Osteocyte (in vitro differentiated cells): Measurements from ENCODE around the gene TP53BP1. TPM values are rescaled to one million over a fixed set of nuclear protein-coding genes. Genes with fewer than 3 reads are reported as not detected.
A peak's percentile ranks its signal among the peaks of the same experiment; 100 is the strongest.

ENCODE experiments used
- DNase-seq: peaks from one replicate; pipeline ENCODE4 v3.0.0; 2021; ENCODE audit warnings: mixed read lengths; ENCODE audit not compliant: unreplicated experiment; ENCODE audit errors: extremely low spot score
- H3K27ac Mint-ChIP-seq: one replicate; pipeline ENCODE4 v1.8.0; 2021; ENCODE audit warnings: mild to moderate bottlenecking, mixed read lengths; ENCODE audit not compliant: unreplicated experiment
- H3K27me3 Mint-ChIP-seq: one replicate; pipeline ENCODE4 v1.8.0; 2021; ENCODE audit warnings: mixed read lengths; ENCODE audit not compliant: unreplicated experiment
- H3K36me3 Mint-ChIP-seq: one replicate; pipeline ENCODE4 v1.8.0; 2021; ENCODE audit warnings: mixed read lengths; ENCODE audit not compliant: unreplicated experiment
- H3K4me1 Mint-ChIP-seq: one replicate; pipeline ENCODE4 v1.8.0; 2021; ENCODE audit warnings: mixed read lengths; ENCODE audit not compliant: unreplicated experiment
- H3K4me3 Mint-ChIP-seq: one replicate; pipeline ENCODE4 v1.8.0; 2021; ENCODE audit warnings: mild to moderate bottlenecking, moderate library complexity, mixed read lengths; ENCODE audit not compliant: unreplicated experiment
- H3K9me3 Mint-ChIP-seq: one replicate; pipeline ENCODE4 v1.8.0; 2021; ENCODE audit warnings: mixed read lengths; ENCODE audit not compliant: unreplicated experiment
- total RNA-seq: library from RNA; stranded (reverse); gene quantifications from 2 replicates; pipeline ENCODE4 v1.2.1, GENCODE V29; 2021
- TF ChIP-seq, protein P1 (sequence below): fragments of 200-600 bp; sonication (generic); IDR thresholded peaks from 2 replicates; pipeline ENCODE4 v1.5.0; 2021; ENCODE audit warnings: antibody characterized with exemption, mild to moderate bottlenecking, moderate library complexity

TP53BP1 gene
- total RNA-seq, 1 donor from 2014 or later = 61.2 TPM

DNA sequence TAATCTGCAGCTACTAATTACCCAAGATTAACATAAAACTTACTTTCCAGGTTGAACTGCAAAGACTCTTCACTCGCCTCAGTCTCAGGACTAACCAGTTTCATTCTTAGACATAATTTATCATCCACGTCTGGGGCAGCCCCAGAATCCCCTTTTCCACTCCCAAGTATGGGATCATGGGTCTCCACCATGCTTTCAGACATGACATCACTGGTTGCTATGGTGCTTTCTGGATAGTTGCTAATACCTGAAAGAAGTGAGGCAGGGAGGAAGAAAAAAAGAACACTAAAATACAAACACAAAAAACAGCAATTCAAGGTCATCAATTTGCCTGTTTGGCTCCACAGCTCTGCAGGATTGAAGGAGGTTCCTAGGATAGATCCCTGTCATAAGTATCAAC lies 46.6 kb downstream of the TP53BP1 start:
- Mint-ChIP-seq H3K27me3 (no peaks in the 10 kb centered on the region), H3K4me3 (no peak overlapping the region), H3K27ac (no peak overlapping the region), H3K36me3 (peaks cover 17% of the 10 kb centered on the region), H3K4me1 (peaks cover 1% of the 10 kb centered on the region), H3K9me3 (no peaks in the 10 kb centered on the region)
- TF ChIP-seq, protein P1, sequence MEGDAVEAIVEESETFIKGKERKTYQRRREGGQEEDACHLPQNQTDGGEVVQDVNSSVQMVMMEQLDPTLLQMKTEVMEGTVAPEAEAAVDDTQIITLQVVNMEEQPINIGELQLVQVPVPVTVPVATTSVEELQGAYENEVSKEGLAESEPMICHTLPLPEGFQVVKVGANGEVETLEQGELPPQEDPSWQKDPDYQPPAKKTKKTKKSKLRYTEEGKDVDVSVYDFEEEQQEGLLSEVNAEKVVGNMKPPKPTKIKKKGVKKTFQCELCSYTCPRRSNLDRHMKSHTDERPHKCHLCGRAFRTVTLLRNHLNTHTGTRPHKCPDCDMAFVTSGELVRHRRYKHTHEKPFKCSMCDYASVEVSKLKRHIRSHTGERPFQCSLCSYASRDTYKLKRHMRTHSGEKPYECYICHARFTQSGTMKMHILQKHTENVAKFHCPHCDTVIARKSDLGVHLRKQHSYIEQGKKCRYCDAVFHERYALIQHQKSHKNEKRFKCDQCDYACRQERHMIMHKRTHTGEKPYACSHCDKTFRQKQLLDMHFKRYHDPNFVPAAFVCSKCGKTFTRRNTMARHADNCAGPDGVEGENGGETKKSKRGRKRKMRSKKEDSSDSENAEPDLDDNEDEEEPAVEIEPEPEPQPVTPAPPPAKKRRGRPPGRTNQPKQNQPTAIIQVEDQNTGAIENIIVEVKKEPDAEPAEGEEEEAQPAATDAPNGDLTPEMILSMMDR = no peak
- no peak for DNase-seq

DNA sequence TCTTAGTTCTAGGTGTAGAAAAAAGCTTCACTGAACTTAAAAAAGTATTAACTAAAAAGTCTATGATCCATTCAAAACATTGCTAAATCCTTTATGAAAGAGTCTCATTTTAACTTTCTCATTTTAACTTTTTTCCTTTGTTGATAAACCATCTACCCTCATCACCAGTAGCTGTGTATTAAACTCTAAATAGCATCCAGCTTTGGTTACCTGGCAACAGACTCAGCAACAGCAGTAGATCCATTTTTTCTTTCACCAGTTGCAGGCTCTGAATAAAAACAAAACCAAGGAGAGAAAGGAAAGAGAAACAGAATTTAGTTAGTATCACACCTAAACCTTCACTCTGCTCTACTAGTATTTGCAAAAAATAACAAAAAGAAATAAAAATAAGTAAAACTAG lies 51.6 kb downstream of the TP53BP1 start:
- H3K9me3 Mint-ChIP-seq = no peaks in the 10 kb centered on the region
- H3K27me3 Mint-ChIP-seq = no peaks in the 10 kb centered on the region
- TF ChIP-seq, protein P1 = no peak
- peaks cover 11% of the 10 kb centered on the region for H3K4me1 Mint-ChIP-seq
- H3K36me3 Mint-ChIP-seq = peaks cover 19% of the 10 kb centered on the region
- H3K4me3 Mint-ChIP-seq = no peak overlapping the region
- peak overlapping the region; percentile 98 for H3K27ac Mint-ChIP-seq
- DNase-seq = no peak

DNA sequence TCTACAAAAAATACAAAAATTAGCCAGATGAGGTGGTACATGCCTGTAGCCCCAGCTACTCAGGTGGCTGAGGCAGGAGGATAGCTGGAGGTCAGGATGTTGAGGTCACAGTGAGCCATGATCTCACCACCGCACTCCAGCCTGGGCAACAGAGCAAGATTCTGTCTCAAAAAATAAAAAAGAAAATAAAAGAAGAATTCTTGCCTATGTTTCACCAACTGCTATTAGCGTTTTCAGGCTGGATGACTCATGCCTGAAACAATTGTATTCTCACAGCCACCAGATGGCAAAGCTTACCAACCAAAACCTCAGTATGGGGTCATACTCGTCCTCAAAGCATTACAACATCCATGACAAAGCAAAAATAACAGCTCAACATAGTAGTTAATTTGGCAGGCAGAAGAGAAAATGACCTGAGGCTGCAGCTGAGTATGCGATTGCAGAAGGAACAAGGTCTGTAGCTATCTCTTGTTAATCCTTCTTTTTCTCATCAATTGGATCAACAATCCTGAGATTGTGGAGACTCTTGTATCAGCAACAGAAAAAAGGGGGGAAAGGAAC lies 52.2 kb downstream of the TP53BP1 start:
- peaks cover 11% of the 10 kb centered on the region for H3K4me1 Mint-ChIP-seq
- peaks cover 18% of the 10 kb centered on the region for H3K36me3 Mint-ChIP-seq
- H3K27ac Mint-ChIP-seq = peak overlapping the region; percentile 98
- no peaks in the 10 kb centered on the region for H3K9me3 Mint-ChIP-seq
- H3K4me3 Mint-ChIP-seq = no peak overlapping the region
- DNase-seq = no peak
- no peaks in the 10 kb centered on the region for H3K27me3 Mint-ChIP-seq
- TF ChIP-seq, protein P1 = peak; percentile 70

DNA sequence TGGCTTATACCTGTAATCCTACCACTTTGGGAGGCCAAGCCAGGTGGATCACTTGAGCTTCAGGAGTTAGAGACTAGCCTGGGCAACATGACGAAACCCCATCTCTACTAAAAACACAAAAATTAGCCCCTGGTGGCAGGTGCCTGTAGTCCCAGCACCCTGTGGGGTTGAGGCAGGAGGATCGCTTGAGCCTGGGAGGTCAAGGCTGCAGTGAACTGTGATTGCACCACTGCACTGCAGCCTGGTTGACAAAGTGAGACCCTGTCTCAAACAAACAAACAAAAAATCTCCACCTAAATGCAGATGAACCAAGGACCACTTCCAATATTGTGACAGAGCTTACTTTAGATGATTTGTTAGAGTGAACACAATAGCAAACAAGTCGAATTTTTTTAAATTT lies 53.7 kb downstream of the TP53BP1 start:
- H3K4me3 Mint-ChIP-seq = no peak overlapping the region
- no peaks in the 10 kb centered on the region for H3K27me3 Mint-ChIP-seq
- TF ChIP-seq, protein P1 = no peak
- no peak overlapping the region for H3K27ac Mint-ChIP-seq
- no peaks in the 10 kb centered on the region for H3K9me3 Mint-ChIP-seq
- no peak for DNase-seq
- peaks cover 11% of the 10 kb centered on the region for H3K4me1 Mint-ChIP-seq
- peaks cover 13% of the 10 kb centered on the region for H3K36me3 Mint-ChIP-seq

DNA sequence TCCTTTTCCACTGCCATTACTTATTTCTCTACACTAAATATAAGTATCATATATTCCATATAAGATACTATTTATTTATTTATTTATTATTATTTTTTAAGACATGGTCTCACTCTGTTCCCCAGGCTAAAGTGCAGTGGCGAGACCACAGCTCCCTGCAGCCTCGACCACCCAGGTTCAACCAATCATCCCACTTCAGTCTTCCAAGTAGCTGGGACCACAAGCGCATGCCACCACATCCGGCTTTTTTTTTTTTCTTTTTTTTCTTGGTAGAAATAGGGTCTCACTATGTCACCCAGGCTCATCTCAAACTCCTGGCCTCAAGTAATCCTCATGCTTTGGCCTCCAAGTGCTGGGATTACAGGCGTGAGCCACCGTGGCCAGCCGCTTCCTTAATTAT lies 56.6 kb downstream of the TP53BP1 start:
- H3K27me3 Mint-ChIP-seq = no peaks in the 10 kb centered on the region
- H3K27ac Mint-ChIP-seq = no peak overlapping the region
- TF ChIP-seq, protein P1 = no peak
- no peaks in the 10 kb centered on the region for H3K9me3 Mint-ChIP-seq
- peaks cover 10% of the 10 kb centered on the region for H3K4me1 Mint-ChIP-seq
- no peak overlapping the region for H3K4me3 Mint-ChIP-seq
- no peak for DNase-seq
- H3K36me3 Mint-ChIP-seq = peaks cover 36% of the 10 kb centered on the region
